Brain microvascular endothelial cell (primary cell): ENCODE data around the gene ERCC6.

Experiments
- DNase-seq: peaks from one replicate; pipeline ENCODE4 v3.0.0-alpha.2; 2020
- H3K27ac ChIP-seq: fragments of 250-450 bp; sonication (Bioruptor Pico); 2 replicates; pipeline ENCODE4 v1.5.1; 2020; ENCODE audit warnings: mild to moderate bottlenecking, moderate library complexity
- H3K27me3 ChIP-seq: fragments of 250-450 bp; sonication (Bioruptor Pico); replicated peaks from 2 replicates; pipeline ENCODE4 v1.5.1; 2020; ENCODE audit warnings: mild to moderate bottlenecking
- H3K36me3 ChIP-seq: fragments of 250-450 bp; sonication (Bioruptor Pico); replicated peaks from 2 replicates; pipeline ENCODE4 v1.5.1; 2020; ENCODE audit warnings: mild to moderate bottlenecking
- H3K4me3 ChIP-seq: 2 replicates; pipeline ENCODE4 v1.5.1; 2011; ENCODE audit warnings: low read depth, mild to moderate bottlenecking, control low read depth, low read length, moderate library complexity
- in situ Hi-C: cut with HindIII; loops from 2 replicates; pipeline ENCODE4 v1.10.0; 2017; ENCODE audit warnings: low sequenced_read_pairs, low pct_ligation_motif_present
- TF ChIP-seq, protein P1 (sequence below): IDR thresholded peaks from 2 replicates; pipeline ENCODE4 v1.5.1; 2011; ENCODE audit warnings: low read depth, mild to moderate bottlenecking, moderate library complexity, low read length, control low read depth, inconsistent platforms; ENCODE audit errors: missing control alignments

Gene ERCC6

DNA sequence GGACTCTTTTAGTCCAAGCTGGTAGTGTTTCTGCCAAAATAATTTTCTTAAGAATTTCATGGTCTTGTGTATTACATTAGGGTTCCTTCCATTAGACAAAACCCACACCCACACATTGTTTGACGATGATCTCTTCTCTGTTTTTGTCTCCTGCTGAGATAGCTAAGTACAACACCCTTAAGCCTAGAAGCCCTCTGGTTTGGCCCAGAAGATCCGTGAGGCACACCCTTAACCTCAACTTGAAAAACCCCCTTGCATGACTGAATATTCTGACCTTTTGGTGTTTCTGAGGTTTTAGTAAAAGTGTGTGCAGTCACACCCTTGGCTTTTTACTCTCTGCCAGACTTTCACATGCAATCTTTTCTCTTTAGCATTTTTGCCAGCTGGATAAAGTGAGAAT is 29.3 kb upstream of the ERCC6 start:
- TF ChIP-seq, protein P1, sequence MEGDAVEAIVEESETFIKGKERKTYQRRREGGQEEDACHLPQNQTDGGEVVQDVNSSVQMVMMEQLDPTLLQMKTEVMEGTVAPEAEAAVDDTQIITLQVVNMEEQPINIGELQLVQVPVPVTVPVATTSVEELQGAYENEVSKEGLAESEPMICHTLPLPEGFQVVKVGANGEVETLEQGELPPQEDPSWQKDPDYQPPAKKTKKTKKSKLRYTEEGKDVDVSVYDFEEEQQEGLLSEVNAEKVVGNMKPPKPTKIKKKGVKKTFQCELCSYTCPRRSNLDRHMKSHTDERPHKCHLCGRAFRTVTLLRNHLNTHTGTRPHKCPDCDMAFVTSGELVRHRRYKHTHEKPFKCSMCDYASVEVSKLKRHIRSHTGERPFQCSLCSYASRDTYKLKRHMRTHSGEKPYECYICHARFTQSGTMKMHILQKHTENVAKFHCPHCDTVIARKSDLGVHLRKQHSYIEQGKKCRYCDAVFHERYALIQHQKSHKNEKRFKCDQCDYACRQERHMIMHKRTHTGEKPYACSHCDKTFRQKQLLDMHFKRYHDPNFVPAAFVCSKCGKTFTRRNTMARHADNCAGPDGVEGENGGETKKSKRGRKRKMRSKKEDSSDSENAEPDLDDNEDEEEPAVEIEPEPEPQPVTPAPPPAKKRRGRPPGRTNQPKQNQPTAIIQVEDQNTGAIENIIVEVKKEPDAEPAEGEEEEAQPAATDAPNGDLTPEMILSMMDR = no peak
- DNase-seq = peak; percentile 31
- no peaks in the 10 kb centered on the region for H3K27me3 ChIP-seq
- no peaks in the 10 kb centered on the region for H3K36me3 ChIP-seq
- no peak overlapping the region for H3K4me3 ChIP-seq
- peak overlapping the region; percentile 23 for H3K27ac ChIP-seq
- in situ Hi-C loops = no loop called here

DNA sequence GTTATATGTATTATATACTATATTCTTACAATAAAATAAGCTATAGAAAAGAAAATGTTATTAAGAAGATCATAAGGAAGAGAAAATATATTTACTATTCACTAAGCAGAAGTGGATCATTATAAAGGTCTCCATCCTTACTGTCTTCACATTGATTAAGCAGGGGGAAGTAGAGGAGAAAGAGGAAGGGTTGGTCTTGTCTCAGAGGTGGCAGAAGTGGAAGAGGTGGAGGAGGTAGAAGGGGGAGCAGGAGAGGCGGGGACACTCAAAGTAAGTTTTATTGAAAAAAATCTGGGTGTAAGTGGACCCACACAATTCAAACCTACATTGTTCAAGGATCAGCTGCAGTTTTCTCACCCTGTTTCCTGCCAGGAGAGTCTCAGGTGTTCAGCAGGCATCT is 28.9 kb upstream of the ERCC6 start:
- no peak overlapping the region for H3K27ac ChIP-seq

DNA sequence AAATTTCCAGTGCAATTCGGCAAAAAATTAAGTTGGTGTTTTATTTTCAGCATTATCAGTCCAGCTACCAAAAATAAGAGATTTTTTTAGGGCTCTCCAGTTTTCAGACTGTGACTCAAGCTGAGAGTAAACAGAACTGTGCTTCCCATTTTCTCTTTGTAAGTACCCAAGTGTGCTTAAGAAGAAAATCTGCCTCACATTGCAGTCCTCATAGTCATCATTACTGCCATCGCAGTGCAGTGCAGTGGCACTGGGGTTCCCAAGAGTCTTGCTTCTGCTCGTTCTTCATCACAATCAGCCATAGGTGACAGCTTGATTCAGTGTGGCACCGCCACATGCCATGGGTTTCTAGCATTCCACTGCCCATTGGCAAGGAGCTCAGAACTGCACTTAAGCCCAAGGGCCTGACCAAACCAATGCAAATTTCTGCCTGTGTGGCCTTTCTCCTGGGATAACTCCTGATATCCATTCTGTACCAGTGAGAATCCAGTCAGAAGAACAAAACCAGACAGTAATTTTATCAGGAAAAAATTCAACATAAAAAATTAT is 25.6 kb upstream of the ERCC6 start:
- Histone ChIP-seq H3K27ac (no peak overlapping the region), H3K4me3 (no peak overlapping the region), H3K36me3 (no peaks in the 10 kb centered on the region), H3K27me3 (no peaks in the 10 kb centered on the region)
- in situ Hi-C loops = no loop called here
- DNase-seq = no peak
- TF ChIP-seq, protein P1 = no peak

More for the DNA sequence above, 28.9 kb upstream of the ERCC6 start:
- no peak for DNase-seq
- TF ChIP-seq, protein P1 = no peak
- in situ Hi-C loops = no loop called here
- no peaks in the 10 kb centered on the region for H3K36me3 ChIP-seq
- no peak overlapping the region for H3K4me3 ChIP-seq
- no peaks in the 10 kb centered on the region for H3K27me3 ChIP-seq

DNA sequence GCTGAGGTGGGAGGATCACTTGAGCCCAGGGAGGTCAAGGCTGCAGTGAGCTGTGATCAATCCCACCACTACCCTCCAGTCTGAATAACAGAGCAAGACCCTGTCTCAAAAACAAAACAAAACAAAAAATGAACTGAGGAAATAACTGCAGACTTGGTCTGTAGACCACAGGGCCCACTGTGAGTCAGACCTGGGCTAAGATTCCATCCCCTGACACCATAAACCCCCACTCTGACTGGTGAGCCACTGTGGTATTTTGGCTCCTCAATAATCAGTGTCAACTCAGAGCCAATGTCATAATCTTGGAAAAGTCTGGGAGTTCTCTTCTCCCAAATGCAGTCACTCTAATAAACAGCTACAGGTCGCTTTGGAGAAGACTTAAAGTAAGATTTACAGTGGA is 24.0 kb upstream of the ERCC6 start:
- Histone ChIP-seq H3K4me3 (no peak overlapping the region), H3K27ac (peak overlapping the region; percentile 15), H3K36me3 (no peaks in the 10 kb centered on the region), H3K27me3 (no peaks in the 10 kb centered on the region)
- in situ Hi-C loops = no loop called here
- TF ChIP-seq, protein P1 = no peak
- peak; percentile 55 for DNase-seq

DNA sequence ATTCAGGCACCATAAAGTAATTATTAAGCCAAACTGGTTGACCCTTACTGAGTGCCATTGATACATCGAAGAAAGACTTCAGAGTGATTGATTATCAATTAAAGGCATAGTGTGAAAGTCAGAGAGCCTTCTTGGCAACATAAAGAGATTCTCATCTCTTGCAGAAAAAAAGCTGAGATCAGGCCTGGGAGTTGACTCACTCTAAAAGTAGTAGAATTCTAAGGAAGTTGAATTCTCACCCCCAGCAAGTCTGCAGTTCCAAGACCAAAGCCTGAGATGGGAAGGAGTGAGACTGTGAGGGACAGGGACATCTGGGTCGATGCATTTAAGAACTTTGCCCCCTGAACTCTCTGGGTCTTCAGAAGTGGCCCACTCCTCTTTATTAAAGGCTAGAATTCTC is 21.6 kb upstream of the ERCC6 start:
- H3K36me3 ChIP-seq = no peaks in the 10 kb centered on the region
- TF ChIP-seq, protein P1 = no peak
- no peaks in the 10 kb centered on the region for H3K27me3 ChIP-seq

DNA sequence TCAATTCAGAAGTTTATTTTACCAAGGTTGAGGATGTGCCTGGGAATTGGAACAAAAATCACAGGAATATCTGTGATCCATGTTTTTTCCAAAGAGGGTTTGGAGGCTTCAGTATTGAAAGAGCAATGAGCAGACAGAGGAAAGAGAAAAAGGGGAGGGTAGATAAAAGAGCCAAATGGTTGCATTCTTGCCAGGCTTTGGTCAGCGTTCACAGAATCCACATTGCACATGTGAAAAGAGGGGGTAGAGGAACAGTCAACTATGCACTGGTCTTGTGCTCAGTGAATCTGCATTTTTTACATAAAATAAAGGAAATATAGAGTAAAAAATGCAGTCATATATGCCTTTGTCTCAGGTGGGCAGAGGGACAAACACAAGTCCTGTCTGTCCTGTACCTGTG is 20.6 kb upstream of the ERCC6 start:
- in situ Hi-C loops = no loop called here
- no peak for DNase-seq

More for the DNA sequence above, 21.6 kb upstream of the ERCC6 start:
- Histone ChIP-seq H3K4me3 (no peak overlapping the region), H3K27ac (no peak overlapping the region)
- in situ Hi-C loops = no loop called here
- DNase-seq = no peak

More for the DNA sequence above, 20.6 kb upstream of the ERCC6 start:
- Histone ChIP-seq H3K27ac (no peak overlapping the region), H3K27me3 (no peaks in the 10 kb centered on the region), H3K4me3 (no peak overlapping the region), H3K36me3 (no peaks in the 10 kb centered on the region)
- TF ChIP-seq, protein P1 = no peak
